ENCODE measurements around the gene IFNGR2.

IFNGR2 gene

GRCh38 chr21:33481314-33481943 is 78.2 kb downstream of the IFNGR2 start:
- DNase-seq (ENCODE audit: low read depth, low spot score) = peak; percentile 12
